Skeletal muscle tissue (tissue), 4 donors: ENCODE data around the gene RHOB. TPM values are rescaled to one million over a fixed set of nuclear protein-coding genes. Genes with fewer than 3 reads are reported as not detected.

Source experiments
- H3K27ac ChIP-seq: one replicate; pipeline ENCODE4 v1.7.0; 2013; ENCODE audit warnings: mild to moderate bottlenecking, low read depth, low read length, inconsistent platforms
- H3K27me3 ChIP-seq, 3 donors: one replicate each; pipeline ENCODE4 v1.7.0; 2013; ENCODE audit warnings: low read length in 3 of 3; ENCODE audit not compliant: control insufficient read depth in 3 of 3, insufficient read depth in 3 of 3
- H3K36me3 ChIP-seq, 3 donors: one replicate each; pipeline ENCODE4 v1.7.0; 2013; ENCODE audit warnings: low read length in 3 of 3; ENCODE audit not compliant: control insufficient read depth in 3 of 3, insufficient read depth in 3 of 3
- H3K4me1 ChIP-seq, 3 donors: one replicate each; pipeline ENCODE4 v1.7.0; 2013; ENCODE audit warnings: low read length in 3 of 3, mild to moderate bottlenecking in 3 of 3; ENCODE audit not compliant: control insufficient read depth in 3 of 3, insufficient read depth in 3 of 3
- H3K4me3 ChIP-seq, 3 donors: one replicate each; pipeline ENCODE4 v1.7.0; 2013; ENCODE audit warnings: low read length in 3 of 3
- H3K9ac ChIP-seq, 3 donors: one replicate each; pipeline ENCODE4 v1.7.0; 2013; ENCODE audit warnings: low read length in 3 of 3, mild to moderate bottlenecking in 3 of 3, moderate library complexity in 2 of 3, low read depth in 1 of 3
- H3K9me3 ChIP-seq, 3 donors: one replicate each; pipeline ENCODE4 v1.7.0; 2013; ENCODE audit warnings: low read length in 3 of 3; ENCODE audit not compliant: control insufficient read depth in 3 of 3
- total RNA-seq: library from RNA; depleted of rRNA; stranded (reverse); fragments of >200 nt; gene quantifications from one replicate; pipeline ENCODE4 v1.2.3, GENCODE V29; 2014
- donor health status: Osteomylitis.

Gene RHOB
- total RNA-seq, 1 donor from 2014 or later = 146 TPM

DNA sequence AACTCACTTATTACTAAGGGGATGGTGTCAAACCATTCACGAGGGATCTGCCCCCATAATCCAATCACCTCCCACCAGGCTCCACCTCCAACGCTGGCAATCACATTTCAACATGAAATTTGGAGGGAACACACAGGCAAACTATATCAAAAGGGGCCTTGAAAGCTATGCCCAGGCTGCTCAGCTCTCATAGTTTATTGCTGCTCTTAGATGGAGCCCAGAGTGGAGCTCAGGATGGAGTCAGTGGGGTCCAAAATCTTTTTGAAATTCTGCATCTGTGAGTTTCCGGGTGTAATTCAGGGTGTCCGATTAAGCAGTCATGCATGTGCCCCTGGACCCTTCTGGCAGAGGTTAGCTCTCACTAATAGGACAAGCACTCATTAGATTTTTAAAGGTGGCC, 24.3 kb downstream of the RHOB start:
- Histone ChIP-seq H3K4me3 (no peak overlapping the region), H3K36me3 (no peaks in the 10 kb centered on the region), H3K4me1 (peaks cover 12 to 27% (median 18%) of the 10 kb centered on the region in 3 donors), H3K9ac (no peak overlapping the region), H3K27me3 (no peaks in the 10 kb centered on the region), H3K27ac (no peak overlapping the region), H3K9me3 (no peaks in the 10 kb centered on the region)

DNA sequence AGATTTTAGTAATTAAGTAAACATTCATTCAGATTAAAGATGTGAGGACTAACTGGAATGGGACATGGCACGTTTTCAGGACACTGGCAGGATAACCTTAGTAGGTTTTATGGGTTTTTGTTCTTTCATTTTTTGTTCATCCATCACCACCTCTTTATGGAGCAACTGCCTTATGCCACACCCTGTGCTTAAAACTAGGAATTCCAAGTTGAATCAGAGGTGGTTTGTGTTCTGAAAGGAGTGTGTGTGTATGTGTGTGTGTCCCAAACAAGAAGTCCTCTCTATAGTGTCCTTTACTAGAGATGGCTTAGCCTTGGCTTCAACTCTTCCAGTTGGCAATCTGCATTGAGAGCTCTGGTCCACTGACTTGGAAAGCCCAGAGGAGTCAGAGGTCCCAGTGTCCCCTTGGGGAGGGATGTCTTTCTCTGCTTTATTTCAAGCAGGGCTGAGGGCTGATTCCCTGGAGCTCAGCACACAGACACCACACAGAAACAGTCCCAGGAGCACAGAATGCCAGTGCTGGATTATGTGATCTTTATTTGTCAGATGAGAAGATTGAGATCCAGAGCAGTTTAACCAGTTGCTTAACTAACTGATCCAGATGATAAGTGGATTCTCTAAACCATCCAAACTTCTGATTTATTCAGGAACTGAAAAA, 25.2 kb downstream of the RHOB start:
- H3K27me3 ChIP-seq = no peaks in the 10 kb centered on the region
- H3K36me3 ChIP-seq = no peaks in the 10 kb centered on the region
- no peak overlapping the region for H3K27ac ChIP-seq
- peaks cover 10 to 22% (median 12%) of the 10 kb centered on the region in 3 donors for H3K4me1 ChIP-seq
- H3K9me3 ChIP-seq = no peaks in the 10 kb centered on the region
- no peak overlapping the region for H3K9ac ChIP-seq
- no peak overlapping the region for H3K4me3 ChIP-seq

DNA sequence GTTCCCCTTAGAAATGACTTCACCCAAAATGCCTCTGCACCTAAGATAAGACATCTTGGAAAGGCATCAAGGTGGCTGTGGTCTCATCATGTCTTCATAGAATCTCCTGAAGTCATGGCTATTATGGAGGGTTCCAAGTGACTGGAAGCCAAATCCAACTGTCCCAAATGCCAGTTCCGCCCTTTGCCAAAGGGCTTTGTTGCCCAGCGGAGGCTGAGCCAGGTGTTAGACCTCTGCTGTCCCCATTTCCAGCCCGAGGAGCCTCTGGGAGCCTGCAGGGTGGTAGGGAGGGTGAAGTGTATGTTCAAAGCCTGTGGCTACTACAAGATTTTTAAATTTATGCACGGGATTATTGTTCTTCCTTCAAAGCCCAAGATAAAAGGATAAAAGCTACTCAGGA, 25.7 kb downstream of the RHOB start:
- no peaks in the 10 kb centered on the region for H3K27me3 ChIP-seq
- H3K4me3 ChIP-seq = no peak overlapping the region
- H3K9me3 ChIP-seq = no peaks in the 10 kb centered on the region
- H3K36me3 ChIP-seq = no peaks in the 10 kb centered on the region
- no peak overlapping the region for H3K9ac ChIP-seq
- peaks cover 10 to 17% (median 12%) of the 10 kb centered on the region in 3 donors for H3K4me1 ChIP-seq
- H3K27ac ChIP-seq = no peak overlapping the region

GRCh38 chr2:20473128-20473527, 26.3 kb downstream of the RHOB start:
- Histone ChIP-seq H3K4me1 (peaks cover 10 to 15% (median 12%) of the 10 kb centered on the region in 3 donors), H3K9ac (no peak overlapping the region), H3K27ac (no peak overlapping the region), H3K4me3 (no peak overlapping the region), H3K36me3 (no peaks in the 10 kb centered on the region), H3K27me3 (no peaks in the 10 kb centered on the region), H3K9me3 (no peaks in the 10 kb centered on the region)

- peak overlapping the region; percentile 51 for H3K27ac ChIP-seq
These were observed 28.1 kb downstream of the RHOB start for GRCh38 chr2:20474757-20475566.

DNA sequence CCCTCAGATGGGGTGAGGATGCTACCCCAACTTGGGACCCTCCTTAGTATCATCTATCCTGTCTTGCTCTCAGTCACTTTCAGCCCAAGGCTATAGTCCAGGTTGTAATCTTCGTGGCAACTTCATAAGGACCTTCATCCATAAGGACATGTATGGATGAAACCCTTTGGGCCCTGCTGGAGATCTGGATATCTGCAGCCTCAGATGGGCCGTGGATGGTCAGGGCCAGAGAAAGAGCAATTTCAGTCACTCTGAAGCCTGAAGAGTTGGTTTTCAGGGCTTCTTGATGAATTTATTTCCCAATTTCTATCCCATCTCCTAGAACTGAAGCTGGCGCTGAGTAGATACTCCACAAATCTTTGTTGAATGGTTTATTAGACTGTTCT, 28.7 kb downstream of the RHOB start:
- no peaks in the 10 kb centered on the region for H3K9me3 ChIP-seq
- no peaks in the 10 kb centered on the region for H3K36me3 ChIP-seq
- H3K4me3 ChIP-seq = no peak overlapping the region
- H3K27me3 ChIP-seq = no peaks in the 10 kb centered on the region
- H3K27ac ChIP-seq = peak overlapping the region; percentile 51
- no peak overlapping the region for H3K9ac ChIP-seq
- H3K4me1 ChIP-seq = peaks cover 15 to 17% (median 16%) of the 10 kb centered on the region in 3 donors

More at GRCh38 chr2:20474757-20475566, 28.1 kb downstream of the RHOB start:
- H3K27me3 ChIP-seq = no peaks in the 10 kb centered on the region
- no peak overlapping the region for H3K4me3 ChIP-seq
- H3K36me3 ChIP-seq = no peaks in the 10 kb centered on the region
- H3K9me3 ChIP-seq = no peaks in the 10 kb centered on the region
- H3K9ac ChIP-seq = no peak overlapping the region
- H3K4me1 ChIP-seq = peaks cover 15 to 17% (median 16%) of the 10 kb centered on the region in 3 donors

GRCh38 chr2:20476481-20476880, 29.6 kb downstream of the RHOB start:
- Histone ChIP-seq H3K27ac (no peak overlapping the region), H3K36me3 (no peaks in the 10 kb centered on the region), H3K4me1 (peaks cover 15 to 17% (median 16%) of the 10 kb centered on the region in 3 donors), H3K4me3 (no peak overlapping the region), H3K9ac (no peak overlapping the region), H3K9me3 (no peaks in the 10 kb centered on the region), H3K27me3 (no peaks in the 10 kb centered on the region)

DNA sequence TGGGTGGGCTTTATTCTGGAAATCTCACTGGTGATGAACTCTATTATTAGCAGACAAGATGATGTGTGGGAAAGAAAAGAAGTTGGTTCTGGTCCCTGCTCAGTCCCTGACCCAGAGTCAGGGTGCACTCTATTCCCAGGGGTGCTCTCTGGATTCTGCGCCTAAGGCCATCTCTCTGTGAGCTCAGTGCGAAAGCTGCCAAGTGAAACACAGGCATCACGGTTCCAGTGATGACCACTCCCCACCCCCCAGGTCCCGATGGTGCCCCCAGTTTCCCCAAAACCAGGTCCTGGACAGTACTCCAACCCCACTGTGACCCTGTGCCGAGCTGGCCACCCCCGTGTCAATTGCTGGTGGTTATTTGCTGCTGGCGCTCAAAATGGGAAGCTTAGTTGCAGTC, 30.1 kb downstream of the RHOB start:
- no peaks in the 10 kb centered on the region for H3K36me3 ChIP-seq
- peaks cover 16 to 17% (median 17%) of the 10 kb centered on the region in 3 donors for H3K4me1 ChIP-seq
- no peak overlapping the region for H3K27ac ChIP-seq
- H3K27me3 ChIP-seq = no peaks in the 10 kb centered on the region
- no peak overlapping the region for H3K4me3 ChIP-seq
- H3K9ac ChIP-seq = no peak overlapping the region
- no peaks in the 10 kb centered on the region for H3K9me3 ChIP-seq

- no peaks in the 10 kb centered on the region for H3K27me3 ChIP-seq
- H3K27ac ChIP-seq = no peak overlapping the region
- H3K36me3 ChIP-seq = no peaks in the 10 kb centered on the region
- H3K9ac ChIP-seq = no peak overlapping the region
- H3K9me3 ChIP-seq = no peaks in the 10 kb centered on the region
- no peak overlapping the region for H3K4me3 ChIP-seq
- H3K4me1 ChIP-seq = peaks cover 16 to 21% (median 17%) of the 10 kb centered on the region in 3 donors
These were observed 32.1 kb downstream of the RHOB start for GRCh38 chr2:20478961-20479360.

- no peak overlapping the region for H3K4me3 ChIP-seq
- H3K9ac ChIP-seq = no peak overlapping the region
- peaks cover 21 to 25% (median 21%) of the 10 kb centered on the region in 3 donors for H3K4me1 ChIP-seq
- no peak overlapping the region for H3K27ac ChIP-seq
- H3K27me3 ChIP-seq = no peaks in the 10 kb centered on the region
- H3K36me3 ChIP-seq = no peaks in the 10 kb centered on the region
- H3K9me3 ChIP-seq = no peaks in the 10 kb centered on the region
These were observed 33.0 kb downstream of the RHOB start for GRCh38 chr2:20479835-20480234.
